ENCODE results near the gene HIVEP1.

The HIVEP1 gene

DNA sequence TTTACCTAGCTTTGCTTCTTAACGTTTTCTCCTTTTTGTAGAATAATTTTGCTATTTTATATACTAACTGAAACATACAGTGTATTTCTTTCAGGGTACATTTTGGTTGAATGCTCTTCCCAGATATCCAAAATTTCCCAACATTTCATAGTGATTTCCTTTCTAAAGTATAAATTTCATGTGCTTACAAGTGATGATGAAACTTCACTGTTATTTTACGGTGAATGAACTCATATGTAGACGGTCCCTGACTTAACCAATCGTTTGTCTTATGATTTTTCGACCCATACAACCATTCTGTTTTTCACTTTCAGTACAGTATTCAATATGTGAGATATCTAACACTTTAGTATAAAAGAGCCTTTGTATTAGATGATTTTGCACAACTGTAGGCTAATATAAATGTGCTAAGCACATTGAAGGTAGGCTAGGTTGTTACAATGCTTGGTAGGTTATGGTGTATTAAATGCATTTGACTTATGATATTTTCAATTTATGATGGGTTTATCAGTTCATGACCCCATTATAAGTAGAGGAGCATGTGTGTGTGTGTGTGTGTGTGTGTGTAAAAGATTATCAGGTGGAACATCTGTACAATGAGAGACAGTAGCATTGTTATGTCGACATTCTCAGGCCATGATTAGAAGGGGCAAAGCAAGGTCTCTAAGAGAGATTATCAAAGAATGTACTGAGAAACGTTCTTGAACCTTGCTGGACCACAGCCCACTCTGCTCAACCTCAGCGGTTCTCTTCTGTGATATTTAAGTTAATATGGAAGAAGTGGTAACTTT lies 20.9 kb downstream of the HIVEP1 start:
- Histone ChIP-seq H3K4ac (ENCODE audit: low read length) (no peak overlapping the region), H4K91ac (ENCODE audit: low read depth, low read length, poor library complexity) (no peak overlapping the region), H3K9me3 (replicated peaks in 1 of 2; ENCODE audit: control insufficient read depth in 2 of 2, insufficient read depth in 1 of 2, low read depth in 1 of 2, low read length in 2 of 2) (peaks cover 0 to 23% of the 10 kb centered on the region in 2 donors), H2BK5ac (ENCODE audit: low read length) (no peak overlapping the region), H3K14ac (ENCODE audit: low read length) (no peak overlapping the region), H3K36me3 (replicated peaks in 1 of 2; ENCODE audit: control insufficient read depth in 2 of 2, insufficient read depth in 2 of 2, low read length in 2 of 2) (peaks cover 3 to 9% of the 10 kb centered on the region in 2 donors), H2BK15ac (ENCODE audit: low read length) (no peak overlapping the region), H3K79me1 (ENCODE audit: low read depth, low read length) (no peaks in the 10 kb centered on the region), H3K23ac (ENCODE audit: low read depth, low read length, poor library complexity) (no peak overlapping the region), H2BK120ac (ENCODE audit: low read depth, low read length) (no peak overlapping the region), H3K27ac (replicated peaks; ENCODE audit: low read length) (no peak overlapping the region), H4K8ac (ENCODE audit: low read depth, low read length) (no peak overlapping the region), H3K18ac (ENCODE audit: low read length) (no peak overlapping the region), H3K4me2 (ENCODE audit: insufficient read depth, low read length, poor library complexity, severe bottlenecking) (no peak overlapping the region), H3K4me1 (ENCODE audit: control insufficient read depth in 2 of 2, insufficient read depth in 1 of 2, low read depth in 1 of 2, low read length in 2 of 2) (peaks cover 2 to 3% of the 10 kb centered on the region in 2 donors), H2AFZ (ENCODE audit: low read length) (no peak overlapping the region), H2AK5ac (ENCODE audit: low read depth, low read length) (no peak overlapping the region), H2BK12ac (ENCODE audit: low read length) (no peak overlapping the region), H3K9ac (ENCODE audit: low read depth, low read length, poor library complexity) (no peak overlapping the region), H3K4me3 (ENCODE audit: low read length in 2 of 2) (no peak overlapping the region), H3K27me3 (ENCODE audit: control insufficient read depth in 3 of 3, insufficient read depth in 3 of 3, low read depth in 1 of 3, low read length in 3 of 3) (no peaks in the 10 kb centered on the region)
- no peak for DNase-seq (ENCODE audit: low spot score)
- no CpG with 5 or more reads among the region's 8 CpGs for WGBS, 2 donors (ENCODE audit: extremely low coverage in 2 of 2, insufficient read length in 2 of 2, insufficient replicate concordance in 1 of 2)

- Histone ChIP-seq H2AFZ (ENCODE audit: low read length) (no peak overlapping the region), H3K27me3 (ENCODE audit: control insufficient read depth in 3 of 3, insufficient read depth in 3 of 3, low read depth in 1 of 3, low read length in 3 of 3) (no peaks in the 10 kb centered on the region), H3K27ac (replicated peaks; ENCODE audit: low read length) (no peak overlapping the region), H3K9ac (ENCODE audit: low read depth, low read length, poor library complexity) (no peak overlapping the region), H3K4ac (ENCODE audit: low read length) (no peak overlapping the region), H3K23ac (ENCODE audit: low read depth, low read length, poor library complexity) (no peak overlapping the region), H3K4me3 (ENCODE audit: low read length in 2 of 2) (no peak overlapping the region), H2BK5ac (ENCODE audit: low read length) (no peak overlapping the region), H3K18ac (ENCODE audit: low read length) (no peak overlapping the region), H2BK15ac (ENCODE audit: low read length) (no peak overlapping the region), H3K4me2 (ENCODE audit: insufficient read depth, low read length, poor library complexity, severe bottlenecking) (no peak overlapping the region), H2BK12ac (ENCODE audit: low read length) (no peak overlapping the region), H3K14ac (ENCODE audit: low read length) (no peak overlapping the region), H4K8ac (ENCODE audit: low read depth, low read length) (no peak overlapping the region), H4K91ac (ENCODE audit: low read depth, low read length, poor library complexity) (no peak overlapping the region), H2BK120ac (ENCODE audit: low read depth, low read length) (no peak overlapping the region), H3K36me3 (replicated peaks in 1 of 2; ENCODE audit: control insufficient read depth in 2 of 2, insufficient read depth in 2 of 2, low read length in 2 of 2) (peaks cover 1 to 5% of the 10 kb centered on the region in 2 donors), H3K9me3 (replicated peaks in 1 of 2; ENCODE audit: control insufficient read depth in 2 of 2, insufficient read depth in 1 of 2, low read depth in 1 of 2, low read length in 2 of 2) (peaks cover 0 to 23% of the 10 kb centered on the region in 2 donors), H3K79me1 (ENCODE audit: low read depth, low read length) (no peaks in the 10 kb centered on the region), H2AK5ac (ENCODE audit: low read depth, low read length) (no peak overlapping the region), H3K4me1 (ENCODE audit: control insufficient read depth in 2 of 2, insufficient read depth in 1 of 2, low read depth in 1 of 2, low read length in 2 of 2) (peaks cover 2 to 3% of the 10 kb centered on the region in 2 donors)
- no CpG with 5 or more reads among the region's 4 CpGs for WGBS, 2 donors (ENCODE audit: extremely low coverage in 2 of 2, insufficient read length in 2 of 2, insufficient replicate concordance in 1 of 2)
- no peak for DNase-seq (ENCODE audit: low spot score)
Measured at GRCh38 chr6:12033770-12034169, 21.7 kb downstream of the HIVEP1 start.

- Histone ChIP-seq H3K23ac (ENCODE audit: low read depth, low read length, poor library complexity) (no peak overlapping the region), H3K27me3 (ENCODE audit: control insufficient read depth in 3 of 3, insufficient read depth in 3 of 3, low read depth in 1 of 3, low read length in 3 of 3) (no peaks in the 10 kb centered on the region), H3K4me3 (ENCODE audit: low read length in 2 of 2) (no peak overlapping the region), H3K36me3 (replicated peaks in 1 of 2; ENCODE audit: control insufficient read depth in 2 of 2, insufficient read depth in 2 of 2, low read length in 2 of 2) (peaks cover 0 to 5% of the 10 kb centered on the region in 2 donors), H2AFZ (ENCODE audit: low read length) (no peak overlapping the region), H3K4me1 (ENCODE audit: control insufficient read depth in 2 of 2, insufficient read depth in 1 of 2, low read depth in 1 of 2, low read length in 2 of 2) (peaks cover 2 to 3% of the 10 kb centered on the region in 2 donors), H3K4me2 (ENCODE audit: insufficient read depth, low read length, poor library complexity, severe bottlenecking) (no peak overlapping the region), H3K14ac (ENCODE audit: low read length) (no peak overlapping the region), H3K79me1 (ENCODE audit: low read depth, low read length) (no peaks in the 10 kb centered on the region), H2BK120ac (ENCODE audit: low read depth, low read length) (no peak overlapping the region), H2BK5ac (ENCODE audit: low read length) (no peak overlapping the region), H3K27ac (replicated peaks; ENCODE audit: low read length) (no peak overlapping the region), H3K18ac (ENCODE audit: low read length) (no peak overlapping the region), H3K4ac (ENCODE audit: low read length) (no peak overlapping the region), H4K8ac (ENCODE audit: low read depth, low read length) (no peak overlapping the region), H2BK15ac (ENCODE audit: low read length) (no peak overlapping the region), H4K91ac (ENCODE audit: low read depth, low read length, poor library complexity) (no peak overlapping the region), H2AK5ac (ENCODE audit: low read depth, low read length) (no peak overlapping the region), H3K9ac (ENCODE audit: low read depth, low read length, poor library complexity) (no peak overlapping the region), H3K9me3 (replicated peaks in 1 of 2; ENCODE audit: control insufficient read depth in 2 of 2, insufficient read depth in 1 of 2, low read depth in 1 of 2, low read length in 2 of 2) (peaks cover 0 to 20% of the 10 kb centered on the region in 2 donors), H2BK12ac (ENCODE audit: low read length) (no peak overlapping the region)
- no peak for DNase-seq (ENCODE audit: low spot score)
- no CpG with 5 or more reads among the region's 3 CpGs for WGBS, 2 donors (ENCODE audit: extremely low coverage in 2 of 2, insufficient read length in 2 of 2, insufficient replicate concordance in 1 of 2)
Measured at GRCh38 chr6:12034349-12034748, 22.2 kb downstream of the HIVEP1 start.

GRCh38 chr6:12034837-12035236 lies 22.7 kb downstream of the HIVEP1 start:
- no peak overlapping the region for H3K18ac ChIP-seq (ENCODE audit: low read length)
- no peak overlapping the region for H2BK15ac ChIP-seq (ENCODE audit: low read length)
- no peak overlapping the region for H2BK120ac ChIP-seq (ENCODE audit: low read depth, low read length)
- H2AFZ ChIP-seq (ENCODE audit: low read length) = no peak overlapping the region
- no peak overlapping the region for H4K91ac ChIP-seq (ENCODE audit: low read depth, low read length, poor library complexity)
- no peak overlapping the region for H2AK5ac ChIP-seq (ENCODE audit: low read depth, low read length)
- H4K8ac ChIP-seq (ENCODE audit: low read depth, low read length) = no peak overlapping the region
- H3K4me3 ChIP-seq (ENCODE audit: low read length in 2 of 2) = no peak overlapping the region
- peaks cover under 1 to 15% of the 10 kb centered on the region in 2 donors for H3K9me3 ChIP-seq (replicated peaks in 1 of 2; ENCODE audit: control insufficient read depth in 2 of 2, insufficient read depth in 1 of 2, low read depth in 1 of 2, low read length in 2 of 2)
- H3K27me3 ChIP-seq (ENCODE audit: control insufficient read depth in 3 of 3, insufficient read depth in 3 of 3, low read depth in 1 of 3, low read length in 3 of 3) = no peaks in the 10 kb centered on the region
- H3K4me2 ChIP-seq (ENCODE audit: insufficient read depth, low read length, poor library complexity, severe bottlenecking) = no peak overlapping the region
- H2BK12ac ChIP-seq (ENCODE audit: low read length) = no peak overlapping the region
- peaks cover 3 to 5% of the 10 kb centered on the region in 2 donors for H3K4me1 ChIP-seq (ENCODE audit: control insufficient read depth in 2 of 2, insufficient read depth in 1 of 2, low read depth in 1 of 2, low read length in 2 of 2)
- no peak overlapping the region for H3K14ac ChIP-seq (ENCODE audit: low read length)
- H3K4ac ChIP-seq (ENCODE audit: low read length) = no peak overlapping the region
- no CpG with 5 or more reads among the region's 5 CpGs for WGBS, 2 donors (ENCODE audit: extremely low coverage in 2 of 2, insufficient read length in 2 of 2, insufficient replicate concordance in 1 of 2)
- H3K23ac ChIP-seq (ENCODE audit: low read depth, low read length, poor library complexity) = no peak overlapping the region
- H3K9ac ChIP-seq (ENCODE audit: low read depth, low read length, poor library complexity) = no peak overlapping the region
- H3K36me3 ChIP-seq (replicated peaks in 1 of 2; ENCODE audit: control insufficient read depth in 2 of 2, insufficient read depth in 2 of 2, low read length in 2 of 2) = peaks cover 0 to 5% of the 10 kb centered on the region in 2 donors
- H3K27ac ChIP-seq (replicated peaks; ENCODE audit: low read length) = no peak overlapping the region
- DNase-seq (ENCODE audit: low spot score) = no peak
- no peaks in the 10 kb centered on the region for H3K79me1 ChIP-seq (ENCODE audit: low read depth, low read length)
- H2BK5ac ChIP-seq (ENCODE audit: low read length) = no peak overlapping the region

Data from neuronal stem cell (in vitro differentiated cells).